ENCODE data around the gene RAD51B.

The RAD51B gene

GRCh38 chr14:68458840-68459469, 639.4 kb downstream of the RAD51B start:
- peak; percentile 78 for DNase-seq (ENCODE audit: low spot score)
- peak overlapping the region; percentile 81 for H3K27ac ChIP-seq
- ChIA-PET CTCF (no interaction called here), POLR2A (ENCODE audit: low non-redundant PET) (no interaction called here)
- TF ChIP-seq CTCF (conservative IDR thresholded peaks at IDR 0.05; ENCODE audit: low read depth) = no peak

- ChIA-PET CTCF (no interaction called here), POLR2A (ENCODE audit: low non-redundant PET) (no interaction called here)
- no peak for DNase-seq (ENCODE audit: low spot score)
- TF ChIP-seq CTCF (conservative IDR thresholded peaks at IDR 0.05; ENCODE audit: low read depth) = no peak
- peak overlapping the region; percentile 81 for H3K27ac ChIP-seq
Observed at GRCh38 chr14:68459480-68460136, 640.0 kb downstream of the RAD51B start.

- TF ChIP-seq CTCF (conservative IDR thresholded peaks at IDR 0.05; ENCODE audit: low read depth) = no peak
- DNase-seq (ENCODE audit: low spot score) = no peak
- ChIA-PET POLR2A (ENCODE audit: low non-redundant PET) (no interaction called here), CTCF (interaction anchor here (0.7 kb wide), 1 partner anchor 62 kb away, joined by 3 read pairs; no protein-coding TSS in a partner anchor)
- peak overlapping the region; percentile 81 for H3K27ac ChIP-seq
Observed at GRCh38 chr14:68460541-68460940, 641.0 kb downstream of the RAD51B start.

GRCh38 chr14:68461086-68461485, 641.5 kb downstream of the RAD51B start:
- no peak overlapping the region for H3K27ac ChIP-seq
- no peak for TF ChIP-seq CTCF (conservative IDR thresholded peaks at IDR 0.05; ENCODE audit: low read depth)
- no peak for DNase-seq (ENCODE audit: low spot score)
- ChIA-PET POLR2A (ENCODE audit: low non-redundant PET) (no interaction called here), CTCF (interaction anchor here (0.7 kb wide), 1 partner anchor 61 kb away, joined by 3 read pairs; no protein-coding TSS in a partner anchor)

GRCh38 chr14:68462683-68463082, 643.1 kb downstream of the RAD51B start:
- DNase-seq (ENCODE audit: low spot score) = no peak
- ChIA-PET POLR2A (ENCODE audit: low non-redundant PET) (no interaction called here), CTCF (no interaction called here)
- TF ChIP-seq CTCF (conservative IDR thresholded peaks at IDR 0.05; ENCODE audit: low read depth) = no peak
- H3K27ac ChIP-seq = no peak overlapping the region

- CTCF ChIA-PET = no interaction called here
- POLR2A ChIA-PET (ENCODE audit: low non-redundant PET) = no interaction called here
- DNase-seq (ENCODE audit: low spot score) = no peak
- TF ChIP-seq CTCF (conservative IDR thresholded peaks at IDR 0.05; ENCODE audit: low read depth) = no peak
- H3K27ac ChIP-seq = no peak overlapping the region
Observed at GRCh38 chr14:68463299-68463698, 643.7 kb downstream of the RAD51B start.

Data from RWPE1 (cell line).